RPMI8226 (cell line): ENCODE results near the gene KIF3A.

ENCODE experiments used
- DNase-seq: peaks from one replicate; pipeline ENCODE4 v3.0.0-alpha.2; 2015

Gene KIF3A

DNA sequence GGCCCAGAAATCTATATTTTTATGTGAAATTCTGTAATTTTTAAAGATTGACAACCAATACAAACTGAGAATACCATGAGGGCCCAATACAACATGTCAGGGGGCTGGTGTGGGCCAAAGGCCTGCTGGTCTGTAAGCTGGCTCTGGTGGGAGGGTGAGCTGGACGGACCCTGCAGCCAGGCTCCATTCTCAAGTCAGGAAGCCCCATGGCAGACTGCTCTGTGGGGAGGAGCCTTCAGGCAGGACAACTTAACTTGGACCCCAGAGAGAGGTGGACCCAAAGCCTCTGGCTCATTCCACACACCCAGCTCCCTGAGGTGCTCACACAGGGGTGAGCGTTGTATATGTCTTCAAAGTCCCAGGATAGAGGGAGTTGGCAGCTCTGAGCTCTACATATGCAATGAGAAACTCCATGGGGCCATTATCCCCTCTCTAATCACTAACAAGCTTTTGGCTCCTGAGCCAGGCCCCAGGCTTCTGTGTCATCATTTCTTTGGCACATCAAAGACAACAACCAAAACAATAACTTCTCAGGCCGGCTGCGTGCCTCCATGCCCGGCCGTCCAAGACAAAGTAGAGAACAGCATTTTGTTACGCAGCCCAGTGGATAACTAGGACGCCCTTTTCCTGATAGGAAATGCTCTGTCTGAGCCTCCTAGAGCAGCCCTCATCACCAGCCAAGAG lies 33.3 kb upstream of the KIF3A start:
- DNase-seq: no peak

DNA sequence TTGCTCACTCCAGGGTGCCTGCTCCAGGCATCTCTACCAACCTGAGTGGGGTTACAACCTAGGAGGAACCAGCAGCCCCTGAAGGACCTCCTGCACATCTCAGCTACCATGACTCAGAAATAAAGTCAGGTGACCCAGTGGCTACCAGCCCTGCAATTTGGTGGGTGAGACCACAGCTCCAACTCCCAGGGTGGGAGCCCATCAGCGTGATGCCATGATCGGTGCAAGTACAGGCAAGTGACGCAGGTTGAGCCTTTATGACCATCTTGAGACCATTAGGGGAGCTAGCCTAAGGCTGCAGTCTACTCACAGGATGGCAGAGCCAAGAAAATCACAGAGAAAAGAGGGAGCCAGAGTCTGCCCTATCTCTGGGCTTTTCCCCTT lies 31.1 kb upstream of the KIF3A start:
- no peak for DNase-seq

DNA sequence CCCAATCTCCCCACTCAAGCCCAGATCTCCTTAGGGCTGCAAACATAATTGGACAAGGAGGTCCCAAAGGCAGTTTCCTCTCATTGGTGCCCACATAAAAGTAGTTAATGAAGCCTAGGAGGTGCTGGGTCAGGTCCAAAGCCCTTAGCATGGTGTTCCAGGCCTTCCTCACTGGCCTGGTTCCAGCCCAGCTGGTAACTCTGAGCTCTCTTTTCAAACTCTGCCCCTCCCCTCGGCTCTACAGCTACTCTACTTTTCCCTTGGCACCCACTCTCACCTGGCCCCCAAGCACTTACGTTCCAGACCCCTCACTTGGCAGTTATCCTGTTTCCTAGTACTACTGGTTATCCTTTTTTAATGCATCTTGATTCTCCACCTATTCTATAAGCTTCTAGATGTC lies 29.8 kb upstream of the KIF3A start:
- DNase-seq: no peak

GRCh38 chr5:132766806-132767055 lies 29.4 kb upstream of the KIF3A start:
- DNase-seq: no peak

DNA sequence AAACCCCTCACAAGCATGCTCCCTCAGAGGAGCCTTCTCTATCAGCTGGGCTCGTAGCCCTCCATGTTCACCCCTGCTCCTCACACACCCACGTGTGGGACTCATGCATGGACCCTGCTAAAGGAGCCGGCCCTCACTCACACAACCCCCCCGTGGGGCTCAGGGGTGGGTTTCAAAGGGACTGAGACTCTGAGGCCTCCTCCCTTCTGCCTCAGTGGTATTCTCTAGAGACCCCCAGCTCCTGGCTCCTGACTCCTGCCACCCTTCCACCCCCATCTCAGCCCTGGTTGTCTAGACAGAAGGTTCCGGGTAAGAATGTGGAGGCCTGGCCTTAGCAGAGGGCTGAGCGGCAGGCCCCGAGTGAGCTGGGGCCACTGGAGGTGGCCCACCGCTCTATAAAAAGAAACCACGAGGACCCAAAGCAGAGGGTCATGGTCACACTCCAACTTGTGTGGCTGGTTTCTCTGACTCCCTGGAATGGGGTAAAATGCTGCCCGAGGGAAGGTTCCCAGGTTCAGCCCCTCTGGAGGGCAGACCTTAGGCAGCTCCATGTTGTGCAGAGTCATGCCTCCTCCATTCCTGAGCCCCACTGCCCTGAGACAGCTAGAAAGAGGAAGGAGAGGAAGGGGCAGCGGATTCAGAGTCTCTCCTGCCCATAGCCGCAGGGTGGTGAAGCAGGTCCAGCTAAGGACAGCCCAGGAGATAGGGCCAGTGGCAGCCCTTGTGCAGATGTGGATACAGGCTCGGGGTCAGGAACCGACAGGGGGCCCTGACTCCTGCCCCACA lies 28.9 kb upstream of the KIF3A start:
- no peak for DNase-seq

GRCh38 chr5:132765311-132766019 lies 28.1 kb upstream of the KIF3A start:
- no peak for DNase-seq

DNA sequence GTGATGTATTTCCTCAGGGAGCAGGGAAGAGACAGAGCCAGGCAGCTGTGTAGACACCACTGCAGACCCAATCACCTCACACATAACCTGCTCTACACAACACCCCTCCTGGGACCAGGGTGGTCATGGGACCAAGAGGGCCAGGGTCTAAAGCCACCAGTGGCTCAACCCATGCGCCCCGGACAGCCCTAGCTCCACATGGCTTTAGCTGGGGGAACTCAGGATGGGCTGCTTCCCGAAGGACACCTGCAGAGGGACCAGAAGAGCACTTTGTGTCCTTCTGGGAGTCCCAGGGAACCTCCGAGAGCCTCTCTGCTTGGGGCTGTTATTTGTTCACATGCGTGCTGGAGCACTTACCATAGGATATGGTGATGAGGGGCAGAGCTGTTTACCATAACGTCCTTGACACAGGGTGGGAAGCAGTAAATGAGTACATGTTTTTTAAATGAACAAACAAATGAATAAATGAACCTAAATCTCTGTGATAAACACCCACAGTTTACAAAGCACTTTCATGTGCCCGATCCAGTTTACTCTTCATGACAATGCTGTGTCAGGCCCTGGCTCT lies 27.4 kb upstream of the KIF3A start:
- no peak for DNase-seq

DNA sequence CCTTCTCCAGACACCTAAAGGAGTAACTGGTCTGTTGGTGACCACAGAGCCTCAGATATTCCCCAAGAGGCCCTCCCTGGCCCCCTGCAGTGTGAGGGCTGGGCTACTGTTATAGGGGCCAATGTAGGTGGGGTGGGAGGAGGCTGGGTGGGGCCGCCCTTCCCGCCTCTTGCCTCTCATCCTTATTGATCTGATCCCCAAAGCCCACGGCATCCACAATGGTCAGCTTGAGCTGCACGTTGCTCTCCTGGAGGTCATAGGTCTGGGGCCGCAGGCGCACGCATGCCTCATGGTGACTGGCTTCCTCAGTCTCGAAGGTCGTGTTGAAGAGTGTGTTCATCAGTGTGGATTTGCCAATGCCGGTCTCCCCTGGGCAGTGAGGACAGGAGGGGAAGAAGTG lies 26.7 kb upstream of the KIF3A start:
- DNase-seq: no peak

DNA sequence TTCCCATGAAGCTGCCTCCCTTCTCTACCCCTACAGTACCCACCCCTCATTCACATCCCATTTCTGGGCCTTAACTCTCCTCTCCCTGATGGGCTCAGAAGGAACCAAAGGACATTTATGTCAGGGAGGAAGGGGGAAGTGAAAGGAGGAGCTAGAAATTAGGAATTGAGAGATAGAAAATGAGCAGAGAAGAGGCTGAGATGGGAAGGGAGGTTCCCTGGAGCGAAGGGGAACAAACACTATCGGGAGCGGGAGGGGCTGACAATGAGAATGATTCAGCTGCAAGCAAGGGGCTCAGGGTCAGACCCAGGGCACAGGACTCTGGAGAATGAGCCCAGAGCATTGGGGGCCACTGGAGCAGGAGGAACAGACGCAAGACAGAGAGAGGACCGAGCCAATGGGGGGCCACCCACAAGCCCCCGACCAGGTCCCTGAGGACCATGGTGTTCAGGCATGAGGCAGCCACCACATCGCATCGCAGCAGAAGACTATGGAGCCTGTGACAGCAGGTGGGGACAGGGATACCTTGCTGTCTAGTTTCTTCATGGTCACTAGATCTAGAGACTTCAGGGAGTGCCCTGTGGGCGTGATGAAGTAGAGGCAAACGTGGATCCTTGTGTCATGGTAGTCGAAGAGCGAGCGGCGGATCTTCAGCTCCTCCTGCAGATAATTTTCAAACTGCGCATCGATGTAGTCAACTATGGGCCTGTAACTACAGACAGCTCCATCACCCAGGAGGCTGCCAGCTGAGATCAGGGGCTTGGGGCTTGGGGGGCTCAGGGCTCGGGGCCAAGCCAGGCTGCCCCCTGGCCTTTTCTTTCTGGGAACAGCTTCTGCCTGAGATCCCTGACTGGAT lies 26.1 kb upstream of the KIF3A start:
- no peak for DNase-seq

DNA sequence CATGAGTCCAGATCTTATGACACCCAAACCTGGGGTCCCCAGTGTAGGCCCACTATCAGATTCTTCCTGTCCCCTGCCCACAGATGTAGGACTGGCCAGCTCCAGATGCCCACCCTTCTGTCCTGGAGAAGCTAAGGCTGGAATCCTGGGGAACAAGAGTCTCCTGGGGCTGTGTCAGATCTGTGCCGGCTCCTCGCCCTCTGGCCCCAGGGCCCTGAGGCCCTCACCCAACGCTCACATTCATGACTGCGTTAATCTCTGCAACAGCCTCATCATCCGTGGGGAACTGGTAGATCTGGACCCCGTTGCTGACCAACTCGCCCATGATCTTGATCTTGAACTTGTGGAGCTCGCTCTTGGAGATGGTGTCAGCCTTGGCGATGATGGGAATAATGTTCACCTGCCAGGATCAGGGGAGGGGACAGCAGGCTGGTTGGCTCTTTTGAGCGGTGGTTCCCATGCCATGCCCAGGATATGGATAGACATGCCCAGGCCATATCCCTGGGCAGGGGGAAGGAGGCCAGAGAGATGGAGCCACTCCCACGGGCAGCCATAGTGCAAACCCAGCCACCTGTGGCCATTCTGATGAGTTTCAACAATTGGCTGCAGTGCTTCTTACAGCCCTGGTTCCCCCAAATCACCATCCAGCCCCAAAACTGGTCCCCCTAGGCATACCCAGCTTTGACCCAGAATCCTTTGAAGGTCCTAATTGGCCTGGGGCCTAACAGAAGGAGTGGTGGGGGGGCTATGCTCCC lies 25.1 kb upstream of the KIF3A start:
- no peak for DNase-seq

DNA sequence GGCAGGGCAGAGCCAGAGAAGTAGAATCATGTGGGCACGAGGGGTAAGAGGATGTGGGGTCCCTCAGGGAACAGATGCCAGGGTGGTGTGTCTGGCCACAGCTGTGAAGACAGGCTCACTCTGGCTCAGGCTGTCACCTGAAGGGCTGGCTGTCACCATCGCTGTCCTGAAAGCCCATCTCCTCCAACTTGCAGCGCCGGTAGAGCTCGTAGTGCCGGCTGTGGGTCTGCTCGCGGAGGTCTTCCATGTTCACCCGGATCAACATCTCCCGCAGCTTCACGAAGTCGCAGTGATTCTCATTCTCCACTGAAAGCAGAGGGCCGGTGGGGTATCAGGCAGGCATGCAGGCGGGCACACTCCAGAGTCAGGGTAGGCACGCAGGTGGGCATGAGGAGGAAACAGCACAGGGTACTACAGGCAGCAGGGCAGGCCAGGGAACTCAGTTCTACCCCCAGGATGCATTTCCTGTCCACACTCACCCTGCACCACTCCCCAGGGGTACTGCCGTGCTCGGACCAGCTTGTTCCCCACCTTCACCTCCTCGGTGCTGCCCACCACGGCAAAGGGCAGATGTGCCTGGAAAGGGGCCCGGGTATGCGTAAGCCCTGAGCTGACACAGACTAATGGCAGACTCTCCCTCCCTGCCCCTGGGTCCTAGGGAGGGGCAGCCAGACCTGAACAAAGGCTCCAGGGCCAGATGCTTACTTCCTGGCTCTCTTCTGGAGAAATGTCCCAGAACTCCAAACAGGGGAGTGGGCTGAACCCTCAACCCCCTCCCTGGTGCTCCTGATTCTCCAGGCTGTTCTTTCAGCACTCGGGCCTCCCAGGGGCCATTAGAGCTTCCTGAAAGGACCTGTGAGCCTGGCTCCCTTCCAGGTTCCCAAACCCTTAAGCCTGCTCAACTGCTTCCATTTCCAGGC lies 24.2 kb upstream of the KIF3A start:
- no peak for DNase-seq

DNA sequence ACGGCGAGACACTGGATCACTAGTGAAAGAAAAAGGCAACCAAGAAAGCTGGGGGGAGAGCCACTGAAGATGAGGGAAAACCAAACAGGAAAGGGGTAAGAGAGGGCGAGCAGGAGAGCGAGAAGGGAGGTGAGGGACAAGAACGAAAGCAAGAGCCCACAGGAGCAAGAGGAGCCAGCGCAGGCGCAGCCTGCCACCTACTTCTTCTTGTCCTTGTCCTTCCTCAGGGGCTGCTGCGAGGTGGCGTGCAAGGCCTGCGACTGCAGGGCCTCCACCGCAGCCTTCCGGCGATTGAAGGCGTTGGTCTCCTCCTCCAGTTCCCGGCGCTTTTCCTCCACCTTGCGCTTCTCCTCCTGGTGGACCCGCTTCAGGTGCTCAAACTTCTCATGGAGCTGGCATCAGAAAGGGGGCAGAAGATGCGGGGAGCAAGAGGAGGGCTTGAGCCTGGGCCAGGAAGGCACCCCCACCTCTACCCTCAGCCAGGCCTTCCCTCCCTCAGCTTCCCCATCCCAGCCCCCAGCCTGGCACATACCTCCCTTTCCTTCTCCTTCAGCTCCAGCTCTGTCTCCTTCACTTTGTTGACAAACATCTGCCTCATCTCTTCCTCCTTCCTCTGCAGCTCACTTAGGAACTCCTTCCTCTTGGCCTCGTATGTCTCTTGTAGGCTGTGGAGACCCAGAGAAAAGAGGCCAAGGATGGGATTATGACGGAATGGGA lies 23.4 kb upstream of the KIF3A start:
- DNase-seq: no peak

DNA sequence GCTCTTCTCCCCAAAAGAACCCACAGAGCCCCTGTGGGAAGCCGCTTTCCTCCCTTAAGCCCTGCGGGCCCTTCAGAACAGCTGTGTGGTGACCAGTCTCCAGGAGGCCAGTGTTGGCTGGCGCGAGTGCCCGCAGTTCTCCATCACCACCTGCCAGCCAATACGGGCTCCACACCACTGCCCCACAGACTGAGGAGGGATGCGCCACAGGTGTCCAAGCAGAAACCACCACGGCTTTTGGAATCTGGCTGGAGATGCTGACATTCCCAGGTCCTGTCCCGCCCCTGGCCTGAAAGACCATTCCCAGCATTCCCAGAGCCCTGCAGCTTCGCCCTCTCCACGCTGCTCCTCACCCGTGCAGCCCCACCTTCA lies 22.7 kb upstream of the KIF3A start:
- no peak for DNase-seq

DNA sequence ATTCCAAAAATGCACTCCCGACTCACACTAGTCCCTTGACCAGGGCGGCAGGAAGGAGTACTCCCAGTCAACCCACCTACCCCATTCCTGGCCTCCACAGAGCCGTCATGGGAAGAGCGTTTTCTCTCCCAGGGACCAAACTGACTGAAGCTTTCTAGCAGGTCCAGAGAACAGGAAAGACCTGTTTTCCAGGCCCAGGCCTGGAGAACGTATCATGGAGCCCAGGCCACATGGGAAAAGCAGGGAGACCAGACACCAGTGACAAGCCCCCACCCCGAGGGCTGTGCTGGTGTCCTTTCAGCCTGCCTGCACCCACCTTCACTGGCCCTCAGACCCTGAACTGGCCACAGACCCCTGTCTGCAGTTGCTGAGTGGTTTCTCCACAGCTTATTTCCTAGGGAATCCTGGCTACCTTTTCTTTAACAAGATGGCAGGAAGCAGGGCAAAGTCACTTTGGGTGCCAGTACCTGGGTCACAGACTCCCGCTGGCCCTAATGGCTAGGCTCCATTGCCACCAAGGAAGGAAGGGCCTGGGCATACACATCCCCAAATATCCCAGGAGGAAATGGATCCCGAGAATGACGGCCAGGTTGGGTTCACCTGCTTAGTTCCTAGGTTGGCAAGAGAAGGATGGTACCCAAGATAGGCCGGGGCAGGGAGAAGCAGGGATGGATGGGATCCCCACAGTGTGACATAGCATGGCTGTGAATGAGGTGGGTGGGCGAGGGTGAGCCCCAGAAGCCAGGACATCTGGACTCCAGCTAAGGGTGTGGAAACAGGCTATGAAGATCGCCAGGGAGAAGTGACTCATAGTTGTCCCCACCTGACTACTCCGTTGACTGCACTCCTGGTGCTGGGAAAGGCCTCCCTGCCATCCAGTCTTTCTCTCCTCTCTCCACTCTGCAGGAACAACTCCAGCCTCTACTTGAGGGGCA lies 22.0 kb upstream of the KIF3A start:
- DNase-seq: no peak

DNA sequence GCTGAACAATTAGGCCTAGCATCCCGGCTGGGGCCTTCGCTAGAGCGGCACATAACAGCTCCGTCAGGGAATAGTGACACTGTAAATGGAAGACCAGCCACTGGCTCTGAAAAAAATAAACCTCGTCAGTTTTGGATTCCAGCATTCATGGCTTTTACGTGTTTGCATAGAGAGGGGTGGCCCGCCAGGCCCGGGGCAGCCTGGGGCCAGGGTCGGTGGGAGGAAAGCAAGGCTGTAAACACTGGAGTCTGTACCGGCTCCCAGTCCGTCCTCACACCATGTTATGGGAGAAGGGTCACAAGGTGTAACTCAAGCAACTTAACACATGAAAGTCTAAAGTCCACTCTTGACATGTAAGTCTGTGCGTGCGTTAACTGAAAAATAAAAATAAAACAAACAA lies 21.1 kb upstream of the KIF3A start:
- no peak for DNase-seq

- DNase-seq: no peak
Observed at GRCh38 chr5:132756542-132756941, 19.2 kb upstream of the KIF3A start.

GRCh38 chr5:132754947-132755346 lies 17.6 kb upstream of the KIF3A start:
- no peak for DNase-seq

- DNase-seq: no peak
Observed at GRCh38 chr5:132754111-132754510, 16.8 kb upstream of the KIF3A start.
